ELF-1 (cell line): ENCODE data around the gene AKAP12.

Source experiments
- DNase-seq: peaks from one replicate; pipeline ENCODE4 v3.0.0-alpha.2; 2016; ENCODE audit warnings: low read depth, low spot score

The AKAP12 gene, protein sequence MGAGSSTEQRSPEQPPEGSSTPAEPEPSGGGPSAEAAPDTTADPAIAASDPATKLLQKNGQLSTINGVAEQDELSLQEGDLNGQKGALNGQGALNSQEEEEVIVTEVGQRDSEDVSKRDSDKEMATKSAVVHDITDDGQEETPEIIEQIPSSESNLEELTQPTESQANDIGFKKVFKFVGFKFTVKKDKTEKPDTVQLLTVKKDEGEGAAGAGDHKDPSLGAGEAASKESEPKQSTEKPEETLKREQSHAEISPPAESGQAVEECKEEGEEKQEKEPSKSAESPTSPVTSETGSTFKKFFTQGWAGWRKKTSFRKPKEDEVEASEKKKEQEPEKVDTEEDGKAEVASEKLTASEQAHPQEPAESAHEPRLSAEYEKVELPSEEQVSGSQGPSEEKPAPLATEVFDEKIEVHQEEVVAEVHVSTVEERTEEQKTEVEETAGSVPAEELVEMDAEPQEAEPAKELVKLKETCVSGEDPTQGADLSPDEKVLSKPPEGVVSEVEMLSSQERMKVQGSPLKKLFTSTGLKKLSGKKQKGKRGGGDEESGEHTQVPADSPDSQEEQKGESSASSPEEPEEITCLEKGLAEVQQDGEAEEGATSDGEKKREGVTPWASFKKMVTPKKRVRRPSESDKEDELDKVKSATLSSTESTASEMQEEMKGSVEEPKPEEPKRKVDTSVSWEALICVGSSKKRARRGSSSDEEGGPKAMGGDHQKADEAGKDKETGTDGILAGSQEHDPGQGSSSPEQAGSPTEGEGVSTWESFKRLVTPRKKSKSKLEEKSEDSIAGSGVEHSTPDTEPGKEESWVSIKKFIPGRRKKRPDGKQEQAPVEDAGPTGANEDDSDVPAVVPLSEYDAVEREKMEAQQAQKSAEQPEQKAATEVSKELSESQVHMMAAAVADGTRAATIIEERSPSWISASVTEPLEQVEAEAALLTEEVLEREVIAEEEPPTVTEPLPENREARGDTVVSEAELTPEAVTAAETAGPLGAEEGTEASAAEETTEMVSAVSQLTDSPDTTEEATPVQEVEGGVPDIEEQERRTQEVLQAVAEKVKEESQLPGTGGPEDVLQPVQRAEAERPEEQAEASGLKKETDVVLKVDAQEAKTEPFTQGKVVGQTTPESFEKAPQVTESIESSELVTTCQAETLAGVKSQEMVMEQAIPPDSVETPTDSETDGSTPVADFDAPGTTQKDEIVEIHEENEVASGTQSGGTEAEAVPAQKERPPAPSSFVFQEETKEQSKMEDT (N-terminal part only)

DNA sequence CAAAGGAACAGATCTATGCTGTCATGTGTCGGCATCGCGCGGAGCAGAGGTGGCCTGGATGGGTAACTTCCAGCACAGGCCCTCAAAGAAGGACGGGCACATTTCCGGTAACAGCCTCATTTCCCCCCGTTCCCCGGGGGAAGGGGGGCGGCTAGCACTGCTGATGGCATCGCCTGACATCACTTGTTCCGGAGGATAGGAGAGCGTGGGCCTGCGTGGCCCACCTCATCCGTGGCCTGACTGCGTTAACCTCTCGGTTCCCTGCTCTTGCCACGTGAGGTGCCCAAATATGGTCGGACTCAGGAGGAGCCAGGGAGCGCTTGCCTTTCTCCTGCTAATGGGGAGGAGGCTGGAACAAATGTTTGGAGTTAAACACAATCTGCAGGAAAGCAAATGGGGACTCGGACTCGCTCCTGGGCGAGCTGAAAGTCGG, at the start of gene AKAP12:
Gene AKAP12, plus strand, starts transcription at position 365 of the 433 bp plus-strand sequence. CDS start 596 bp downstream, outside the sequence.
- no peak for DNase-seq

DNA sequence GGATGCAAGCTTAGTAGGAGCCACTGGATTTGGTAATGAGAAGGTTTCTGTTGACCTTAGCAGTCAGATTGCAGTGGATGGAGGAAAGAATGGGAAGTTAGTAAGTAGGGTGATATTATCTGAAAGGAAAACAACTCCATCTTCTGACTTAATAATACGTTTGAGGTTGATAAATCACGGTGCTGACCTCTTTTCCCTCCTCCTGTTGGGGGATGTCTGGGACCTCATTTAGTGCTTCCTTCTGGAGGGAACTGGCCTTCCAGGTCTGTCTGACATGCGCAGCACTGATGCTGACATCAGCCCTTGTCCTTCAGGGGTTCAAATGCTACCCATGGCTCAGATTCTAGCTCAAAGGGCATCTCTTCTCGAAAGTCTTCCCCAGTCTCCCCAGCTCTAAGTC, 48.2 kb upstream of the AKAP12 start:
- DNase-seq = no peak

DNA sequence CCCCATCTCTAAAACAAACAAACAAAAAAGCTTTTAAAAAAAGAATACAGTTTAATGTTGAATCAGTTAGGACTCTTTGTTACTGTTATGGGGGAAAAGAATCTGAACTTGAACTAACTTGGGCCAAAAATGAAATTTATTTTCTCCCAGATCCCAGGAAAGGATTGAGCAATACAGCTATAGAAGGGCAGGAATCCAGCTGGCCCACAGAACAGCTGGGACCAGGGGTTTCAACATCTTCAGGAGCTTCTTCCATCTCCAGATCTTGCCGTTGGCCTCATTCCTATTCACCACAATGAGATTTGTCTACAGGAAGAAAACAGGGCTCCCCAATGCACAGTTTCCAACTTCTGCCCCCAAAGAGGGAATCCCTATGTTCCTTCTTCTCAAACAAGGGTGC, 43.2 kb upstream of the AKAP12 start:
- DNase-seq = no peak

DNA sequence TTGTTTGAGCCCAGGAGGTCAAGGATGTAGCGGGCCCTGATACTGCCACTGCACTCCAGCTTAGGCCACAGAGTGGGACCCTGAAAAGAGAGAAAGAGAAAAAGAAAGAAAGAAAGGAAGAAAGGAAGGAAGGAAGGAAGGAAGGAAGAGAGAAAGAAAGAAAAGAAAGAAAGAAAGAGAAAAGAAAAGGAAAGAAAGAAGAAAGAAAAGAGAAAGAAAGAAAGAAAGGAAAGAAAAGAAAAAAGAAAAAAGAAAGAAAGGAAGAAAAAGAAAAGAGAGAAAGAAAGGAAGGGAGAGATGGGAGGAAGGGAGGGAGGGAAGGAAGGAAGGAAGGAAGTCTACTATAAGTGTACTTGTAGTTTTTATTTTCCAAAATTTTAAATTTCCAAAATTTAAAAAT, 42.2 kb upstream of the AKAP12 start:
- DNase-seq = no peak

DNA sequence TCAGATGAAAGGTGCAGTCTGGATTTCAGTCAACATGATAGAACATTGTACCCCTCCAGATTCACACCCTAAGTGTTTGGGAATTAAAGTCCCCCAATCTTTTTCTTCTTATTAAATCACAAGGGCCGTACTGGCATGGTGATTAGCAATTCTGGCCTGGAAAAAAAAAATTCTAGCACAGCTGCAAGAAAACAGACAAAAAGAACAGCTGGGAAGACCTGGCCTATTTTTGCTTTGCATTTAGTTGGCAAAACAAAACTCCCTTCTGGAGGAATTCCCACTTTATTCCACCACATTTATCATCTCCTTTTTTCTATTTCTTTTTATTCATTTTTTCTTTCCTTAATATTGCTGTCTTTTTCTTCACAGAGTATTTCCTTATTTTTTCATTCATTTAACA, 39.8 kb upstream of the AKAP12 start:
- no peak for DNase-seq

DNA sequence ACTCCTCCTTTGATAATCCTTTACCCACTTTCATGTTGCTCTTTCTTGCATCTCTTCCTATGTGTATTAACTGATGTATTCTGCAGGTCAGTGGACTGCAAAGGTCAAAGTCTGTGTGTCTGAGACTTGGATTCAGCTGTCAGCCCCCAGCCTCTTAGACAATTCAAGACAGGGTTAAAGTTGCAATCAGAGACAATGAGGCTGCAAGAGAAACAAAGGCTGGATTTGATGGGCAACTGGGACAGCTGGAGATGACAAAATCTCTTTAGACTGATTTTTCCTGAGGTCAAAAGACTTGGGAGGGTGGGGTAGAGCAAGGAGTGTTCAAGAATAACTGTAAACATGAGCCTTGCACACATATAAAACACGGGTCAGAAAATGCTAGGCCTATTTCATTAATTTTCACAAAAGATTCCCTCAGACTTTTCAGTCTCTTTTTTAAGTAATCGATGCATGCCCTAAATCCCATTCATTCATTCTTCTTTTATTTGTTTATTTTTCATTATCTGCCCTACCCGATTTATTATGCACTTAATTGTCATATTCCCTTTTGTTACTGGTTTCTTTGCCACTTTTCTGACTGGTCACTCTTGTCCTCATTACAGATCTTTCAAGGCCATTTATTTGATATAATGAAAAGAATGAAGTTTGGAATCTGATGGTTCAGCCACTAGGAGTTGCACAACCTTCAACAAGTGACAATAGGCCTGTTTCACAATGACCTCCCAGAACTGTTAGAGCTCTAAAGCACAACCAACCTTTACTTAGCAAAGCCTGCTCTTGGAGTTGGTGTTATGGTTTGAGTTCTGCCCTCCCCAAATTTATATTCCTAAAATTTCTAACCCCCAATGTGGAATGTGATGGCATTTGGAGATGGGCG, 33.8 kb upstream of the AKAP12 start:
- no peak for DNase-seq

DNA sequence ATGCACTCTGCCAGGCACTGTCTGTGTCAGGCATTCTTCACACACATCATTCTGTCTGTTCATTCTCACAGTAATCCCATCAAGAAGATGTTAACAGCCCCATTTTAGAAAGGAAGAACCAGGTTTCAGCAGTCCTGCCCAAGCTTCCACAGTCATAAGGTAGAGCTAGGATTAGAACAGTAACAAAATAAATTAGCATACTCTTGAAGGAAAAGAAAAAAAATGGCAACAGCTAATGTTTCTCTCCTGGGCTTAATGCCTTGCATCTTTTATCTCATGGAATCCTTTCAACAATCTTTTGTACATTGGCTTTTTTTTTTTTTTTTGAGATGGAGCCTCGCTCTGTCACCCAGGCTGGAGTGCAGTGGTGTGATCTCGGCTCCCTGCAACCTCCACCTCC, 32.1 kb upstream of the AKAP12 start:
- DNase-seq = peak; percentile 24

DNA sequence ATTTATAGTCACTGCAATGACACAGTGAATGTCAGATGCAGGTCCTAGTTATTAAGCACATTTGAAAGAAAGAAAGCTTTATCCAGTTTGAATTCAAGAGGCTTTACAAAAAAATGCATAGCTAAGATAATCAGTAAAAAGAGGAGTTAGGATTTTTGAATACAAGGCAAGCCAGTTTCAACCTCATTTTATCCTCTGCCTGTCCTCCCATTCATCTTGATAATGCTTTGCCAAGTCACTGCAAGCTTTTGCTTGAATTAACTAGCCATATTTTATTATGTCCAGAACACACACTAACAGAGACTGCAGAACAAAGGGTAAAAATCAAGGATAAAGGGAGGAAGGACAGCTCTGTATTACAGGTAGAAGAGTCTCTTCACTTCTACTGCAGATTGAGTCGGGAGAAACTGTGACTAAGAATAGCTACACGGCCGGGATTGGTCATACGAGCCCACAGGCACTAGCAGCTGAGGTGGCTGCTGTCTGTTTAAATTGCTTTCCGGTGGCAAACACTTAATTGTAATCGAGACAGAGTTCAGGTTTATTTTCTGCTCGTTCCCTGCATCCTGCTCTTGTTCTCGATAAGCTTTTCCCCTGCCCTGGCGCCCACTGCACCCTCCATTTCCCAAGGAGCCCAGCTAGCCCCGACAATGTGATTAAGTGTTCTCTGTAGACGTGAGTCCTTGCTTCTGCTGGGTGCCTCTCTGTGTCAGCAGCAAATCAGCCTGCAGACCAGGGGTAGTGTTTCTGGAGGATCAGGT, 30.5 kb upstream of the AKAP12 start:
- peak; percentile 20 for DNase-seq

DNA sequence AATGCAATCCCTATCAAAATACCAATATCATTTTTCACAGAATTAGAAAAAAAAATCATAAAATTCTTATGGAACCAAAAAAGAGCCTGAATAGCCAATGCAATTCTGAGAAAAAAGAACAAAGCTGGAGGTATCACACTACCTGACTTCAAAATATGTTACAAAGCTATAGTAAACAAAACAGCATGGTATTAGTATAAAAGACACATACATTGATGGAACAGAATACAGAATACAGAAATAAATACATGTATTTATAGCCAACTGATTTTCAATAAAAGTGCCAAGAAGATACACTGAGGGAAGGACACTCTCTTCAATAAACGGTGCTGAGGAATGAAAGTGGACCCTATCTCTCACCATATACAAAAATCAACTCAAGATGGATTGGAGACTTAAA, 28.7 kb upstream of the AKAP12 start:
- no peak for DNase-seq

DNA sequence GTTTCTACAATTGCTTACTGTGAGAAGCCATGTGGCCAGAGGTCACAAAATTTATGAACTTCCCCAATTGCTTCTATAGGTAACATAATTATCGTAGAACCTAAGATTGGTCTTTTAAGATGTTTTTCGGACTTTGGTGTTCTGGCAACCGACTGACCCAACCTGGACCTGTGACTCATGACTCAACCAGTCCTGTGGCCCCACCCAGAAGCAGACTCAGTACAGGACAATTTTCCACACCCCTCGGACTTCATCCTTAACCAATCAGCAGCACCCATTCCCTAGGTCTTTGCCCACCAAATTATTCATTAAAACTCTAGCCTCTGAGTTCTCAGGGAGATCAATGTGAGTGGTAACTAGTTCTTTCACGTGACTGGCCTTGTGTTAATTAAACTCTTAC, 26.4 kb upstream of the AKAP12 start:
- no peak for DNase-seq

DNA sequence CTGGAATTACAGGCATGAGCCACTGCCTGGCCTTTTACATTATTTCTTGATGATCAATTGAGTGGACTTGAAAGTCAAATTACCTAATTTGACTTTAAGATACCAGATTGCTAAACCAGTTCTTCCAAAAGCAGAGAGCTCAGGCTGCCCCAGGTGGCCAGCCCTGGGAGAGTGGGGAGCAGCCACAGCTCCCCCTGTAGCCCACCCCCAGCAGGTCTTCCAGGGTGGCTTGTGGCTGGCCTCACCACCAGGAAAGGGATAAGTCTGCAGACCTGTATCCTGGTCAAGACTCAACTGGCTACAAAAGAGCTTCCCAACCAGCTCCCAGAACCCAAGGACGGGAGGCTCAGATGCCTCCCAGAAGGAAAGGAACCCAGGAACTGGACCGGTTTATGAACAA, 23.8 kb upstream of the AKAP12 start:
- peak; percentile 24 for DNase-seq

DNA sequence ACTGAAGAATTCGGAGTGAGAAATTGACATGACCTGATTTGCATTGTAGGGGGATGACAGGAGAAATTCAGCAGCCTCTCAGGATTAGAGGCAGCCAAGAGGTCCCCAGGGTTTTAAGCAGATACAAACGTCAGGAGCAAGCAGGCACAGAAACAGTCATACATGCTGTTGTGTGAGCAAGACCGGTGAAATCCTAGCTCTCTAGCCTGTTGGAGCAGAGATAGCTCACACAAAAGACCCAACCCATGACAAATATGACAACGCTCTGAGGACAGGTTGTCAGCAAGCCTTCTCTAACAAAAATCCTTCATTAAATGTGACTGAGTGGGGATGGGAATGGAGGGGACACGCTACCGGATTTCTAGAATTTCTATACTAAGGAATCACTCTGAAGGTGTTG, 23.0 kb upstream of the AKAP12 start:
- no peak for DNase-seq

DNA sequence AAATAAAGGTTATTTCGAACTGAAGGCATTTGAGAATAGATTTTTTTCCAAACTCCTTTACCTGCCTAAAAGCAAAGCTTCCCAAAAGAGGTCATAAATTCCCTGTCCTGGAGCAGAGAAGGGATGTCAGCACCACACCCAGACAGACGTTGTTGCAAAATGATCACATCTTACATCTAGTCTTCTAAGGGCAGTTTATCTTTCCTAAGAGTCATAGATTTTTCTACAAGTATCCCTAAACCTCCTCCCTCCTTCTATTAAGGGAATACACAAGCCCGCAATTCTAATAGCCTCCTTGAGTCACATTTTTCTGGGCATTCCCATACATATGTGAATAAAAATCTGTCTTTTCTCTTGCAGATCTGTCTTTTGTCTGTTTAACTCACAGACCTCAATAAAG, 20.6 kb upstream of the AKAP12 start:
- no peak for DNase-seq

DNA sequence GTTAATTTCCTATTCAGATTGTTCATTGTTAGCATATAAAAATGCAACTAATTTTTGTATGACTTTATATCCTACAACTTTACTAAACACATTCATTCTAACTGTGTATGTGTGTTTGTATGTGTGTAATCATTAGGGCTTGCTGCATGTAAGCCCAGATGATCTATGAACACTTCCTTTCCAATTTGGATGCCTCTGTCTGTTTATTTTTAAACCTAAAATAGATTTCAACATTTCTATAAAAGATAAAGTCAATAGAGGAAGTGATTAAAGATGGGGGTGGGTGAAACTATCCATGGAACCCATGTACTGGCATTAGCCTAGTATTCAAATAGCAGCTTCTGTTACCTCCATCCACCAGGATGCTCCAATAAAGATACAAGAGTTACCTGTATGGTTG, 15.7 kb upstream of the AKAP12 start:
- DNase-seq = no peak

DNA sequence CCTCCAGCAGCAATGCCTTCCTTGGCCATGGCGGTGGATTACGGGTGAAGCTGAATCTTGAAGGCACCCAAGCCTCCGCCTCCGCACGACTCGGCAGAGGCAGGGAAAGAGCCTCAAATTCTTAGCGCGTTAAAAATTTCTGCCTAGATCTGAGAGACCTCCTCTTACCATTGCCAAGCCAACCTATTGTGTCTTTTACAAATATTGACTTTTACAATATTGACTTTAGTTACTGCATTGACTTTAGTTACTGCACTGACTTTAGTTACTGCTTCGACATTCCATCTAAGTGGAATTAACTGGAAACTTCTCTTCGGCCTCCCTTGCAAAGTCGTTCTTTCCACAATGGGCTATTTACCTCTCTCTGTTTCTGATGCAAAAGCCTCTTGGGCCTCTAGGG, 13.8 kb upstream of the AKAP12 start:
- DNase-seq = no peak

DNA sequence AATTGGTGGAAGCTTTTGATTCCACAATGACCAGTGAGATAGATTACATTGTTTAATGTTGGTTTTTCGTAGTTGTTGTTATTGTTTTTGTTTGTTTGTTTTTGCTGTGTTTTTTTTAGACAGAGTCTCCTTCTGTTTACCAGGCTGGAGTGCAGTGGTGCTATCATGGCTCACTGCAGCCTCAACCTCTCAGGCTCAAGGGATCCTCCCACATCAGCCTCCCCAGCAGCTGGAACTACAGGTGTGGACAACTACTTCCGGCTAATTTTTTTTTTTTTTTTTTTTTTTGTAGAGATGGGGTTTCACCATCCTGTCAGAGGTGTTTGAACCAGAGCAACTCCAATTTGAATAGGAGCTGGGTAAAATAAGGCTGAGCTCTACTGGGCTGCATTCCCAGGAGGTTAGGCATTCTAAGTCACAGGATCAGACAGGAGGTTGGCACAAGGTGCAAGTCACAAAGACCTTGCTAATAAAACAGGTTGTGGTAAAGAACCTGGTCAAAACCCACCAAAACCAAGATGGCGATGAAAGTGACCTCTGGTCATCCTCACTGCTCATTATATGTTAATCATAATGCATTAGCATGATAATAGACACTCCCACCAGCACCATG, 10.9 kb upstream of the AKAP12 start:
- no peak for DNase-seq

DNA sequence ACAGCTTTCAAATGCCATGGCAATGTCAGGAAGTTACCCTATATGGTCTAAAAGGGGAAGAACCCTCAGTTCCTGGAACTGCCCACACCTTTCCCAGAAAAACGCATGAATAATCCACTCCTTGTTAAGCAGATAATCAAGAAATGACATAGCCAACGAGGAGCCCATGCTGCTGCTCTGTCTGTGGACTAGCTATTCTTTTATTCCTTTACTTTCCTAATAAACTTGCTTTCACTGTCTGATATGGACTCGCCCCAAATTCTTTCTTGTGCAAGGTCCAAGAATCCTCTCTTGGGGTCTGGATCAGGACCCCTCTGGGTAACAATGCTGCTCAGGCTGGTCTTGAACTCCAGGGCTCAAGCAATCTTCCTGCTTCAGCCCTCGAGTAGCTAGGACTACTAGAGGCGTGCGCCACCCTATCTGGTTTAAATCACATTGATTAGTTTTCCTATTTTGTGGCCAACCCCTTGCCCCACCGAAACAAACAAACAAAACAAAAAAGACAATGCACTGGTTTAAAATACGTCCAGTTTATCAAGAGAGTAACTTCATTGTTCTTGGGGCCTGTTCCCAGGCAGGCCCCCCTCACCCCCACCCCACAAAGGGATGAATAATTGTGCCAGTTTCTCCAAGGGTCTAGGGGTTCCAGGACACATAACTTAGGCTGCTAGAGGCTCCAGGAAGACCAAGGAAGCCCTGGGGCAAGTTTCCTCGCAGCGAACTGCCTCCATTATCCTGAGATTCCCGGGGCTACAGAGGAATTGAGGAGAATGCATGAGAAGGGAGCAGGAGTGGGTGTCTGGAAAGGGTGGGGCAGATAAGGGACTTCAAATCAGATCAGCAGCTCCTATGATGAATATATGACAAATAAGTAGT, 10.1 kb upstream of the AKAP12 start:
- peak; percentile 89 for DNase-seq

DNA sequence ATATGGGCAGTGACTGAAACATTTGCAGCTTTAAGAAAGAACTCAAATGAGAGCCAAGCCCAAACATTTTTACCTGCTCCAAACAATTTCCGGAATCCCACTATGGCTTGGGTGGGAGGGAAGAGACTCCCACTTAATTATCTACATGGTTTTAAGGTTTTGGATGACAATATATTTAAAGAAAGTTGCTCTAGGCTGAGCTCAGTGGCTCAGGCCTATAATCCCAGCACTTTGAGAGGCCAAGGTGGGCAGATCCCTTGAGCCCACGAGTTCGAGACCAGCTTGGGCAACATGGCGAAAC, 9.5 kb upstream of the AKAP12 start:
- no peak for DNase-seq

DNA sequence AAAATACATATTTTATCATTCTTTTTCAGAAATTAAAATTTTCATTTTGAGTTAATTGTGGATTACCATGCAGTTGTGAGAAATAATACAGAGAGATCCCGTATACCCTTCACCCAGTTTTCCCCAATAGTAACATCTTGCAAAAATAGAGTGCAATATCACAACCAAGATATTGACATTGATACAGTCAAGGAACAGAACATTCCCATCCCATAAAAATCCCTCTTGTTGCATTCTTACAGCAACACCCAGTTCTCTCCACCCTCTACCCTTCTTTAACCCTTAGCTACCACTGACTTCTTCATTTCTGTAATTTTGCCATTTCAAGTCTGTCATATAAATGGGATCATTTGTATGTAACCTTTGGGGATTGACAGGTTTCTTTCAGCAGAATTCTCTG, 6.9 kb upstream of the AKAP12 start:
- DNase-seq = no peak
